Measurements from ENCODE around the gene GRPEL2. TPM values are rescaled to one million over a fixed set of nuclear protein-coding genes. Genes with fewer than 3 reads are reported as not detected.

GRPEL2 gene
- total and polyA plus RNA-seq, 7 donors, result 2.5 to 16.3 (median 8.8) TPM

DNA sequence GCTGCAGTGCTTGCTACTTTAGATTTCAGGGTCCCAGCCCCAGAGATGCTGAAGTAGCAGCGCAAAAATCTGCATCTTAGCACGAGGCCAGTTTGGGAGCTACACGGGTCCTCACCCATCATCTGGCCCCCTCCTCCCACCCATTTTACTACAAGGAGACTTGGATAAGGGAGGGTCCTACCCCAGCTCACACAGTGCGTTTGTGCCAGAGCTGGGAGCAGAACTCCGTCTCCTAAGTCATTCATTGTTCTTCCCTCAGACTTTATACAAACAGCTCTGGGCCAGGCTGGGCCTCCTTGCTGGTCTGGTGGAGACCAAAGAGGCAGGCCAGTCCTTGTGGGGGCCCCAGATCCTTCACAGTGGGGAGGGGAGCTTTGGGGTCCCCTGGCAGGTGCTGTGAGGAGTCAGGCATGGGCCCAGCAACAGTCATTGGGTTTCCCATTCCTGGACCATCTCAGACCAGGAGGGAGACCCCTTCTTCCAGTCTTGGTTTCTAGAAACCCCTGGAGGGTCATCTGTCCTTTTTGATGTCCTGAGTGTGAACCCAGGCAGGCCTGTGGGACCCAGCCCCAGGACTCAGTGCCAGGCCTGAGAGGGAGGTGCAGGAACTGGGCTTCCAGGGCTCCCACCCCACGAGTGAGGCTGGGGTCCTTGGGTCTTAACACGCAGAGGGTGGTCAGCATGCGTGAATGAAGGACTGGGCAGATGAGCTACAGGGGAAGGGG, 36.1 kb downstream of the GRPEL2 start:
- Histone ChIP-seq H3K36me3 (no peaks in the 10 kb centered on the region), H3K9me3 (no peaks in the 10 kb centered on the region), H3K4me3 (peak overlapping the region; percentile 21 to 55 (median 44)), H3K4me1 (peaks cover 0 to 84% (median 79%) of the 10 kb centered on the region in 4 donors), H3K27ac (peak overlapping the region; percentile 93 to 99 (median 98)), H3K27me3 (no peaks in the 10 kb centered on the region)
- DNase-seq, result peak; percentile 76
- 52 to 54% methylated on average over 8 of the region's 8 CpGs for WGBS, 2 donors
- intact Hi-C loops (cut with DNase I), result no loop called here
- TF ChIP-seq, protein P1, sequence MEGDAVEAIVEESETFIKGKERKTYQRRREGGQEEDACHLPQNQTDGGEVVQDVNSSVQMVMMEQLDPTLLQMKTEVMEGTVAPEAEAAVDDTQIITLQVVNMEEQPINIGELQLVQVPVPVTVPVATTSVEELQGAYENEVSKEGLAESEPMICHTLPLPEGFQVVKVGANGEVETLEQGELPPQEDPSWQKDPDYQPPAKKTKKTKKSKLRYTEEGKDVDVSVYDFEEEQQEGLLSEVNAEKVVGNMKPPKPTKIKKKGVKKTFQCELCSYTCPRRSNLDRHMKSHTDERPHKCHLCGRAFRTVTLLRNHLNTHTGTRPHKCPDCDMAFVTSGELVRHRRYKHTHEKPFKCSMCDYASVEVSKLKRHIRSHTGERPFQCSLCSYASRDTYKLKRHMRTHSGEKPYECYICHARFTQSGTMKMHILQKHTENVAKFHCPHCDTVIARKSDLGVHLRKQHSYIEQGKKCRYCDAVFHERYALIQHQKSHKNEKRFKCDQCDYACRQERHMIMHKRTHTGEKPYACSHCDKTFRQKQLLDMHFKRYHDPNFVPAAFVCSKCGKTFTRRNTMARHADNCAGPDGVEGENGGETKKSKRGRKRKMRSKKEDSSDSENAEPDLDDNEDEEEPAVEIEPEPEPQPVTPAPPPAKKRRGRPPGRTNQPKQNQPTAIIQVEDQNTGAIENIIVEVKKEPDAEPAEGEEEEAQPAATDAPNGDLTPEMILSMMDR (IDR thresholded peaks at IDR 0.05), result no peak
- no peak for TF ChIP-seq EP300 (IDR thresholded peaks at IDR 0.05)
- TF ChIP-seq POLR2AphosphoS5 (IDR thresholded peaks at IDR 0.05), result no peak
- no peak for TF ChIP-seq POLR2A (IDR thresholded peaks at IDR 0.05)

DNA sequence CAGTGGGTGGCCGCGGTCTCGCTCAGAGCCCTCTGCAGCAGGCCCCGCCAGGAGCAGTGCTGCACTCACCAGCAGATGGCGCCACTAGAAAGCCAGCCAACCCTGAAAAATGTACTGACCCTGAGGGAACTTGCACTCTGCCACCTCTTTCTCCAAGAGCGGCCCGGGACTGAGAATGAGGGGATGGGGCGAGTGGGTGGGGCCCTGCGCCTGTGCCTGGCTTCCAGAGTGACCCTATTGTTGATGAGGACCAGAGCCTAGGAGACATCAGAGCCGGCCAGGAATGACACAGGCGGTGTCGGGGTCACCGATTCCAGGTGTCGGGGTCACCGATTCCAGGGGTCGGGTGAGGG, 36.7 kb downstream of the GRPEL2 start:
- Histone ChIP-seq H3K27me3 (no peaks in the 10 kb centered on the region), H3K9me3 (no peaks in the 10 kb centered on the region), H3K4me1 (peaks cover 0 to 90% (median 84%) of the 10 kb centered on the region in 4 donors), H3K4me3 (peak overlapping the region; percentile 21 to 55 (median 44)), H3K27ac (peak overlapping the region; percentile 93 to 99 (median 98)), H3K36me3 (no peaks in the 10 kb centered on the region)
- intact Hi-C loops (cut with DNase I), result loop anchor here (1.0 kb wide), 1 partner anchor 51 kb away; no protein-coding TSS in a partner anchor
- DNase-seq, result peak; percentile 94
- TF ChIP-seq, protein P1 (IDR thresholded peaks at IDR 0.05), result peak in 3 of 4 experiments; percentile 92 to 96 (median 95)
- peak in 2 of 4 donors; percentile 31 to 47 for TF ChIP-seq EP300 (IDR thresholded peaks at IDR 0.05)
- no peak for TF ChIP-seq POLR2A (IDR thresholded peaks at IDR 0.05)
- TF ChIP-seq POLR2AphosphoS5 (IDR thresholded peaks at IDR 0.05), result peak; percentile 54 to 81 (median 74)
- WGBS, 2 donors, result 36 to 40% methylated on average over 16 of the region's 16 CpGs

DNA sequence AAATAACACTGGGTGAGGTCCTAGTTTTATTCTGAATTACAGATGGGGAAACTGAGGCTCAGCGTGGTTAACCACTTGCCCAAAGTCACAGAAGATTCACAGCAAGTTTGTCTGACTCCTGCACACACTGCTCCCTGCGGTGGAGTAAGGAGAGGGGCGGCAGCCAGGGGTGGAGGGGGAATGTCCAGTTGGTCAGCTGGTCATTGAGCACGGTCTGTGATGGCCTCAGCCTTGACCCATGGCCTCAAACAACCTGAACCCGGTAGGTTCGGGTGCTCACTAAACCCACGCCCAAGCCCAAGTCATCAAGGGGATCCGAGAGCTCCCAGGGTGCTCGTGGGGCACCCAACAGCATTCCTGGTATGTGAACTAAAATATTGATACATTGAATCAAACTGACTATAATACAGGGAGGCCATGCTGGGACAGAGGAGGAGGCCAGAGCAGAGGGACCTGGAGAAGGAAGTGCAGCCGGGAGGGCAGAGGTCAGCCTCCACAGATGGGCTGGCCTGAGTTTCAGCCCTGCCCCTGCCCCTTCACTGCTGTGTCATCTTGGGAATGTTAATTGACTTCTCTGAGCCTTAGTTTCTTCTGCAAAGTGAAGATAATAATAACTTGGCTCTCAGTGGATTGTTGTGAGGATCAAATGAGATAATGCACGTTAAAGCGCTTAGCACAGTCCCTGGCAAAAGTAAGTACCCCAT, 37.4 kb downstream of the GRPEL2 start:
- H3K27ac ChIP-seq, result peak overlapping the region; percentile 93 to 99 (median 98)
- H3K9me3 ChIP-seq, result no peaks in the 10 kb centered on the region
- WGBS, 2 donors, result 81% methylated on average over 12 of the region's 12 CpGs
- H3K4me3 ChIP-seq, result peak overlapping the region; percentile 21 to 55 (median 44)
- H3K27me3 ChIP-seq, result no peaks in the 10 kb centered on the region
- peak; percentile 70 for DNase-seq
- TF ChIP-seq, protein P1 (IDR thresholded peaks at IDR 0.05), result no peak
- TF ChIP-seq EP300 (IDR thresholded peaks at IDR 0.05), result no peak
- TF ChIP-seq POLR2A (IDR thresholded peaks at IDR 0.05), result no peak
- no peak for TF ChIP-seq POLR2AphosphoS5 (IDR thresholded peaks at IDR 0.05)
- H3K4me1 ChIP-seq, result peaks cover 0 to 97% (median 91%) of the 10 kb centered on the region in 4 donors
- intact Hi-C loops (cut with DNase I), result loop anchor here (1.0 kb wide), 2 partner anchors 24 to 51 kb away; no protein-coding TSS in a partner anchor
- H3K36me3 ChIP-seq, result no peaks in the 10 kb centered on the region

DNA sequence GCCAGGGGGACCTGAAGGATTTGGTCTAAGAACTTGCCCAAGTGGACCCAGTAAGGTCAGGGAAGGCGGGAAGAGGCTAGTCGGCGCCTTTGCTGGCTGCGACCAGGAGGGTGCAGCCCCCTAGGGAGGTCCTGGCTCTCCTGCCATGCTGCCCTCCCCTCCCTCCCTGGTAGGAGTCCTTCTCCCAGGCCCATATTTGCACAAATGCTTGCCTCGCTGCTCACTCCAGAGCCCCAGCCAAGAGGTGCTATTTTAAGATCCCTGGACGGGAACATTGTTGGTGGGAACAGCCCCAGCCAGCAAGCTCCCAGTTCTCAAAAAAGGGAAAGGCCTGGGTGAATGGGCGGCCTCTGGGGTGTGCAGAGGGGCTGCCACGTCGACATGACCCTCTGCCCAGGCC, 38.1 kb downstream of the GRPEL2 start:
- Histone ChIP-seq H3K4me3 (peak overlapping the region; percentile 21 to 55 (median 44)), H3K9me3 (no peaks in the 10 kb centered on the region), H3K4me1 (peaks cover 0 to 99% (median 92%) of the 10 kb centered on the region in 4 donors), H3K36me3 (no peaks in the 10 kb centered on the region), H3K27me3 (no peaks in the 10 kb centered on the region), H3K27ac (peak overlapping the region; percentile 93 to 99 (median 98))
- peak in 1 of 2 donors; percentile 31 for TF ChIP-seq POLR2A (IDR thresholded peaks at IDR 0.05)
- peak; percentile 23 to 96 (median 80) for TF ChIP-seq EP300 (IDR thresholded peaks at IDR 0.05)
- peak; percentile 76 to 82 (median 78) for TF ChIP-seq POLR2AphosphoS5 (IDR thresholded peaks at IDR 0.05)
- TF ChIP-seq, protein P1 (IDR thresholded peaks at IDR 0.05), result no peak
- peak; percentile 94 for DNase-seq
- intact Hi-C loops (cut with DNase I), result loop anchor here (1.0 kb wide), 1 partner anchor 23 kb away; no protein-coding TSS in a partner anchor
- 76 to 85% methylated on average over 9 of the region's 9 CpGs for WGBS, 2 donors

Data from sigmoid colon (tissue), 7 donors.